HUES48 (cell line): ENCODE results near the gene HOXB8.
A peak's percentile ranks its signal among the peaks of the same experiment; 100 is the strongest.

ENCODE experiments used
- H3K27ac ChIP-seq: one replicate; pipeline ENCODE4 v1.7.0; 2013; ENCODE audit warnings: low read depth, low read length, inconsistent platforms
- H3K27me3 ChIP-seq: 2 replicates; pipeline ENCODE4 v1.6.1; 2013; ENCODE audit warnings: mild to moderate bottlenecking, low read length; ENCODE audit not compliant: control insufficient read depth, insufficient read depth
- H3K36me3 ChIP-seq: 2 replicates; pipeline ENCODE4 v1.6.1; 2013; ENCODE audit warnings: low read length; ENCODE audit not compliant: control insufficient read depth, insufficient read depth
- H3K4me1 ChIP-seq: 2 replicates; pipeline ENCODE4 v1.6.1; 2013; ENCODE audit warnings: mild to moderate bottlenecking, low read length; ENCODE audit not compliant: control insufficient read depth, insufficient read depth
- H3K4me3 ChIP-seq: 2 replicates; pipeline ENCODE4 v1.5.1; 2013; ENCODE audit warnings: mild to moderate bottlenecking, low read depth, low read length
- H3K9ac ChIP-seq: 2 replicates; pipeline ENCODE4 v1.6.1; 2013; ENCODE audit warnings: mild to moderate bottlenecking, low read depth, low read length, moderate library complexity
- H3K9me3 ChIP-seq: 2 replicates; pipeline ENCODE4 v1.6.1; 2013; ENCODE audit warnings: low read length; ENCODE audit not compliant: control insufficient read depth, insufficient read depth

HOXB8 gene

DNA sequence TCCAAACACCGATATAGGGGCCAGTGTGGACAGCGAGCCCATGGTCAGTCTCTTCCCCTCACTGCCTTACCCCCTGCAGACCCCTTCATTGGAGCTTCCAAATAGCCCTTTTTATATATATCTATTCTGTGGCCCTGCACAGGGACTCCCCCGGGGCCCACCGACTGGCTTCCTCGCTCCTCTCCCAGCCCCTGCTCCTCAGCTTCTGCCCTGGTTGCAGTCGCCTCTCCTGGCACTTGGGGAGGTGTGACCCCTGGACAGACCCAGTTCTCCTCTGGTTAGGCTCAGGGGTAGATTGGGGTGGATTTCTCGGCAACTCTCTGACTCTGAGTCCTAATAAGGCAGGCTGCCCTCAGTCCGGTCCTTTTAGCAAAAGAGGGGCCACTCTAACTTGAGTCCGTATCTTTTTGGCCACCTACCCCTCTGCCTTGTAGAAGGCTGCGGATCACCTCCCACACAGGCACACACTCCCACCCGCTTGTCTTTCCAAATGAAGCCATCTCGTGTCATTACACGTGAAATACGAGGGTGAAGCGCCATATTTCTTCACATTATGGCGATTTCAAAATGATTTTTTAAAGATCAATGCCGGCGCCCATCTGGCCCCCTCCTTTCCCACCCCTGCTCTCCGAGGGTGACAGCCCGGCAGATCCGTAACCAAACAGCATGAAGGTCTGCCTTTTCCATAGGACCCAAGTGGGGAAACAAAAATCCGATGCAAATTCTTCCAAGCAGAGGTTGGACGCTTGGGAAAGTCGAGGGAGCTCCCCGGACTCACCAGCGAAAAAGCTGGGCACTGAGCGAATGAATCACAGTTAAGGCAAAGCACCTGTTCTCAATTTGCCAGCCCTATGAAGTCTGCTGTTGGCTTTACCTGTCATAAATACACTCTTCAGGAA, 12.8 kb upstream of the HOXB8 start:
- Histone ChIP-seq H3K36me3 (no peaks in the 10 kb centered on the region), H3K27me3 (peaks cover 100% of the 10 kb centered on the region), H3K27ac (no peak overlapping the region), H3K4me1 (peaks cover 3% of the 10 kb centered on the region; the same call in 1 of the 2 replicates), H3K4me3 (no peak overlapping the region), H3K9me3 (no peaks in the 10 kb centered on the region), H3K9ac (no peak overlapping the region)

DNA sequence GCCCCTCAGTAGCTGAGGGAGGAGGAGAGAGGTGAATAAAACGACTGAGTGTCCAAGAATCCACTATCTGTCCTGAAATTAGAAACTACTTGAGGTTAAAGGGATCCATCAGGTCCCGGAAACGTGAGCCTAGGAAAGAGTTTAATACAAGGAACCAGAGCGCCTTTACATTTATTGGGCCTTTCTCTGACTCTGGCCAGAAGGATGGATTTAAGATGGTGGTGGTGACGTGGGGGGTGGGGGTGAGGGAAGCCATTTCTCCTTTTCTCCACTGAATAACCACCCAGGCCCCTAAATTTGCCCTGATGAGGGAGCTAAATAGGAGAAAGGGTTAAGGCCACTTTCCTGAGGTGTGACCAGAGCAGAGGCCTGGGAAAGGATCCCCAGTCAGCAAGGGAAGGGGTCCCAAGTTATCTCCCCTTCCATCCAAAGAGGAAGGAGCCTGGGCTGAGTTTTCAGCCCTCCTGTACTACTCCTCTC, 12.1 kb upstream of the HOXB8 start:
- Histone ChIP-seq H3K36me3 (no peaks in the 10 kb centered on the region), H3K27ac (no peak overlapping the region), H3K27me3 (peaks cover 100% of the 10 kb centered on the region), H3K9ac (no peak overlapping the region), H3K9me3 (no peaks in the 10 kb centered on the region), H3K4me1 (peaks cover 3% of the 10 kb centered on the region; the same call in 1 of the 2 replicates), H3K4me3 (no peak overlapping the region)

DNA sequence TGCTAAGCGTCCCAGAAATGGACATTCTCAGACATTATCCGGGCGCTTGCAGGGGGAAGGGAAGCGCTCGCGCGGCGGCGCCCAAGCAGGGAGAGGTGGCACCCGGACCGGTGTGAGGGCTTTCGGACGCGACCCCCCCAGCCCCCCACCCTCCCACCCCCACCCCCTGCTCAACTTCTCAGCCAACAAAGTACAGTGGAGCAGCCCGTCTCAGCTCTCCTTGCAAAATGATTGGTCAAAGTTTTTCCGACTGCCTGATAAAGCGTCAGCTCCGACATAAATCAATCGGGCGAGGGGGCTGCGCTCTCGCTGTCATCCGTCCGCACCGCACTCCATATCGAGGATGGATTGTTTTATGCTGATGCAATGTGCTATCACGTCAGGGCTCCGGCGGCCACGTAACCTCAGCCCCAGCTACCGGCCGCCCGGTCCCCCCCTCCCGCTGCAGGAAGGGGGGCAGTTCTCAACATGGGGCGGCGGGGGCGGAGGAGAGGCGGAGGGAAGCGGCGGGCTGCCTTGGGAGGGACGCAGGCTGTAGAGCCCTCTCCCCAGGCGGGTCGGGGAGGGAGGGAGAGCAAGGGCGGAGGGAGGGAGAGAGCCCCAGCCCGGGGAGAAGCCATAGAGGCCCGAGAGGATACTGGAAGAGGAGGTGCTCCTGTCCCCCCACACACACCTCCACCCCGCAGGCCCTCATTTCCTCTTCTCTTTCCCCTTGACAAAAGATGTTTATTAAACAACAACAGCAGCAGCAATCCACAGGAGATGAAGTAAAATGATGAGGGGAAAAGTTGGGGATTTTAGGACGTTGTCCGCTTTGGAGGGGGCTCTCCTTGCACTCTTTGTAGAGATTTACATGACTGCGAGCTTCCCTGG, 11.4 kb upstream of the HOXB8 start, which contains the start of gene HOXB9:
Gene HOXB9 (minus strand): TSS at position 114 of the 873 bp plus-strand sequence. CDS start 89 bp downstream, at position 25.
- Histone ChIP-seq H3K36me3 (no peaks in the 10 kb centered on the region), H3K9ac (no peak within 1 kb of the TSS), H3K4me3 (peak within 1 kb of the TSS; percentile 8; the same call in 1 of the 2 replicates), H3K27me3 (peaks cover 100% of the 10 kb centered on the region), H3K4me1 (peaks cover 3% of the 10 kb centered on the region; the same call in 1 of the 2 replicates), H3K27ac (no peak within 1 kb of the TSS), H3K9me3 (0 out of 2 replicates have a peak, but pooled peaks cover 3% of the 10 kb centered on the region)

DNA sequence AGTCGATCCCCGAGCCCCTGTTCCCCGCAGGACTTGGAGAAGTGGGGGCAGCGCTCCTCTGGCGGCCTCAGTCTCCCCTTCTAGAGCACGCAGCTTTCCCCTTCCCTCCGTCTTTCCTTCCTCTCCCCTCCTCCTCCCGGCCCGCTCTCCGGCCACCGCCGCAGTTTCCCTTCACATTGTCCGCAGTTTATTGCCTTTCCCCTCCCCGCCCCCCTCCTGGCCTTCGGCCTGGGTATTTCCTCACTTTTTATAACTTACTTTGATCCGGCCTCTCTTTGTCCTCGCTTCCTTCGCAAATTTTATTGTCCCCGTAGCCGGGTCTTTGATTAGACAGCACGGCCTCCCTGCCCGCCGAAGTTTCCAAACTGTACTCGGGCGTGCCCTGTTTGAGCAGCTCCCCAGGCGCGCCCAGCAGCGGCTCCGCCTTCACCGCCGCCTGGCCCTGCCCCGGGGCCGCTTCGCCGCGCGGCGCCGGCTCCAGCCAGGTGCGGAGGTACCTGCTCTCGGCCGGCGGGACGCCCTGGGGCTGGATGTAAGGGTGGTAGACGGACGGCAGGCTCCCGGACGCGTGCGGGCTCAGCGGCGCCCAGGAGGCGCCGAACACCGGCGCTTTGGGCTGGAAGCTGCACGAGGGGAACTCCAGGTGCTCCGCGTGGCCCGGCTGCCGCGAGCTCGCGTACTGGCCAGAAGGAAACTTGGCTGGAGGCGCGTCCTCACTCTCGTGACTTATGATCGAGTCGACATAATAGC, 10.6 kb upstream of the HOXB8 start:
- Histone ChIP-seq H3K27ac (no peak overlapping the region), H3K9ac (no peak overlapping the region), H3K27me3 (peaks cover 100% of the 10 kb centered on the region), H3K4me3 (peak overlapping the region; percentile 8; the same call in 1 of the 2 replicates), H3K36me3 (no peaks in the 10 kb centered on the region), H3K4me1 (peaks cover 3% of the 10 kb centered on the region; the same call in 1 of the 2 replicates), H3K9me3 (0 out of 2 replicates have a peak, but pooled peaks cover 3% of the 10 kb centered on the region)

DNA sequence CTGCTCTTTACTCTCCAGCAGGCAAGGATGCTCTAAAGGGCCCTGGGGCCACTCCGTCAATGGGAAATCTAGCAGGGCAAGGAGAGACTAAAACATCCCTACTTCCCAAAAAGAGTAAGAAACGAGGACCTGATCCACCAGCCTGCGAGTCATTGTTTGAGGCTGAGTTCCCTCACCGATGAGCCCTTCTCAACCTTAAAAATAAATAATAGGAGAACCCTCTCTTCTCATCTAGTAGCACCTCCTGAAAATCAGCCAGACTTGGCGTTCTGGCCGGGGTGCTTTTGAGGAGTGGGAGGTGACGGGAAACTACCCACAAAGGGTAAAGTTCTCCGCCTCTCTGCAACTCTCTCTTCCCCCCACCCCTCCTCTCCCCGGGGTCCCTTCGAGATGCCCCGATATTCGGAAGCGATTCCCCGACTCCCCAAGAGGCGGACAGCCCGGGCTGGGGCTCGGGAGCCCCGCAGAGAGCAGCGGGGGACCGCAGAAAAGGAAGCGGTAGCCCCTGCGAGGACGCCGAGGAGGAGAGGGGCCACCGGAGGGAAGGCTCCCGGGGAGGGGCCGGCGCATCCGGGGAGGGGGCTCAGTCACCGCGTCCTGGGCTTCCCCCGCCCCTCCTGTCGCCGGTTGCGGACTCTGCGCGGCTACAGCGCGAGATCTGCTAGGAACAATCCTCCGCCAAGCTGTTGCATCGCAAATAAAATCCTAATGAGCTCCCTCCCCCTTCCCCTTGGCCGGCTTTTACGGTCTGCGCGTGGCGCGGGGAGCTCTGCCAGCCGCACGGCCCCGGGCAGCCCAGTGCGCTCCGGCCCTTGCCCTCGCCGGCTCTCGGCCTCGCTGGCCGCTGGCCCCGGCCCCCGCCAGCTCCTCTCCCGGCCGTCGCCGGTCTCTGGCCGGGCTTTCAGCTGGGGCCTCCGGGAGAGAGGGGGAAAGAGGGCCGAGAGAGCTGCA, 9.7 kb upstream of the HOXB8 start:
- H3K27me3 ChIP-seq: peaks cover 100% of the 10 kb centered on the region

DNA sequence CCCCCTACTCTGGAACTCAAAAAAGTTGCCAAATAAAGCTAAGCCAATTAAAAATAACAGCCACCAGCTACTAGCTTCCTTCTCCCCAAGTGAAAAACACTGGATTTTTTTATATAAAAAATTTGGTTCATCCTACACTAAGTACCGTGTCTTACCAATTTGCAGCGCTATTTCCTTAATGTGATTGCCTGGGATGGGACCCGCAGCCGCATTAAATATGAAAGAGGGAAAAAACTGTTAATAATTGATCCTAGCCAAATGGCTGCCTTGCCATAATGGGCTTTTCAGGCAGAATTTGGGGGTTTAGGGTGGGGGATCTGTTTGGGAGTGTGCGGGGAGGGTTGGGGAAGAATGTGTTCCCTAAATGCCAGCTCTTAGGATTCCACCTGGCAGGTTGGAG, 9.0 kb upstream of the HOXB8 start:
- peaks cover 3% of the 10 kb centered on the region; the same call in 1 of the 2 replicates for H3K4me1 ChIP-seq
- no peak overlapping the region for H3K4me3 ChIP-seq
- no peak overlapping the region for H3K27ac ChIP-seq
- 0 out of 2 replicates have a peak, but pooled peaks cover 3% of the 10 kb centered on the region for H3K9me3 ChIP-seq
- H3K9ac ChIP-seq: no peak overlapping the region
- peaks cover 100% of the 10 kb centered on the region for H3K27me3 ChIP-seq
- no peaks in the 10 kb centered on the region for H3K36me3 ChIP-seq

More for the DNA sequence above, 9.7 kb upstream of the HOXB8 start:
- H3K36me3 ChIP-seq: no peaks in the 10 kb centered on the region
- 0 out of 2 replicates have a peak, but pooled peaks cover 3% of the 10 kb centered on the region for H3K9me3 ChIP-seq
- H3K27ac ChIP-seq: no peak overlapping the region
- H3K4me1 ChIP-seq: peaks cover 3% of the 10 kb centered on the region; the same call in 1 of the 2 replicates
- H3K9ac ChIP-seq: no peak overlapping the region
- H3K4me3 ChIP-seq: peak overlapping the region; percentile 8; the same call in 1 of the 2 replicates

DNA sequence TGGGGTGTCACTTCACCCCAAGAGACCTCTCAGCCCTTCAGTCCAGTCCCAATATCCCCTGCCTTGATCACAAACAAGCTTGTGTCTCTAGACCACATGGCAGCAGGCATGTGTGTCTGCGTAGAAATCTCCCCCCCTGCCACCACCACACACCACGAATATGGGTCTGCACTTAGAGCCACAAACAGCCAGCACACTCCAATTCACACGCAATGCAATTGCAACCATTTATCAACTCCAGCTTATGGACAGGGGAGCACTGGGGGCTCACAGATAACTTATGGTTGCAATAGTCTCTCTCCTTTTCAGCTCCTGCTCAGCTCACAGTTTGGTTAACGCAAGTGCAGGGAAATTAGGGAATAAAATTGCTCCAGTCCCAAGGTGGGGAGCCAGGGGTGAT, 8.5 kb upstream of the HOXB8 start:
- Histone ChIP-seq H3K36me3 (no peaks in the 10 kb centered on the region), H3K4me3 (no peak overlapping the region), H3K27ac (no peak overlapping the region), H3K9ac (no peak overlapping the region), H3K27me3 (peaks cover 100% of the 10 kb centered on the region), H3K9me3 (0 out of 2 replicates have a peak, but pooled peaks cover 3% of the 10 kb centered on the region), H3K4me1 (peaks cover 3% of the 10 kb centered on the region; the same call in 1 of the 2 replicates)

DNA sequence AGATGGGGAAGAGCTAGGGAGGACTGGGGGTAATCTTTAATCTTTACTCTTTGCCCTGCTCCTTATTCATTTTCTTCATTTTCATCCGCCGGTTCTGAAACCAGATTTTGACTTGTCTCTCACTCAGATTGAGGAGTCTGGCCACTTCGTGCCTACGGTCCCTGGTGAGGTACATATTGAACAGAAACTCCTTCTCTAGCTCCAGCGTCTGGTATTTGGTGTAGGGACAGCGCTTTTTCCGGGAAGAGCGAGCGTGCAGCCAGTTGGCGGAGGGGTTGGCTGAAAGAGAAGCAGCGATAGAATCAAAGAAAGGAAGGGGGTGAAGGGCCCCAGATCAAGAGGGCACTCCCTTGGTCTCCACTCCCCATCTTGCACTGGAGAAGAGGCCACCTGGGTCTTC, 7.8 kb upstream of the HOXB8 start:
- H3K27me3 ChIP-seq: peaks cover 100% of the 10 kb centered on the region
- no peaks in the 10 kb centered on the region for H3K36me3 ChIP-seq
- 0 out of 2 replicates have a peak, but pooled peaks cover 3% of the 10 kb centered on the region for H3K9me3 ChIP-seq
- no peak overlapping the region for H3K9ac ChIP-seq
- H3K4me1 ChIP-seq: peaks cover 3% of the 10 kb centered on the region; the same call in 1 of the 2 replicates
- no peak overlapping the region for H3K4me3 ChIP-seq
- no peak overlapping the region for H3K27ac ChIP-seq
